B cell (primary cell): ENCODE results near the gene NINJ2. TPM values are rescaled to one million over a fixed set of nuclear protein-coding genes. Genes with fewer than 3 reads are reported as not detected.

Source experiments
- ATAC-seq: fragments of 200-7000 bp; cut with Tn5 transposase; one replicate; pipeline ENCODE4 v1.10.0; 2021; ENCODE audit warnings: low read depth, mild to moderate bottlenecking, moderate number of reproducible peaks, moderate library complexity
- CTCF ChIA-PET: fragments of 350-600 bp; sonication (Branson Sonifier 250); formaldehyde crosslinking; loops from one replicate; lab custom pipeline; 2021; ENCODE audit warnings: antibody characterized with exemption, inconsistent platforms; lab: Charles Lee
- POLR2A ChIA-PET: fragments of 350-600 bp; sonication (Branson Sonifier 250); formaldehyde crosslinking; loops from one replicate; lab custom pipeline; 2021; ENCODE audit warnings: antibody characterized with exemption; lab: Charles Lee
- DNase-seq: peaks from one replicate; pipeline ENCODE4 v3.0.0; 2013
- H2AFZ ChIP-seq: 2 replicates; pipeline ENCODE4 v1.6.1; 2012; ENCODE audit warnings: mild to moderate bottlenecking, low read depth, low read length; ENCODE audit not compliant: insufficient read depth, poor library complexity, severe bottlenecking
- H3K27ac ChIP-seq, 2 donors: 1 replicate in 1 of 2; 2 replicates in 1 of 2; pipeline ENCODE4 v1.5.1; 2012 to 2013; ENCODE audit warnings: low read length in 2 of 2, mild to moderate bottlenecking in 2 of 2, moderate library complexity in 1 of 2
- H3K27me3 ChIP-seq, 4 experiments: fragments of 200-600 bp in 1 of 4; sonication (generic) in 1 of 4; replicated peaks in 1 of 4; 1 replicate in 2 of 4; 2 replicates in 2 of 4; pipeline versions ENCODE4 v1.6.1 to v1.7.0; 2013 to 2016; ENCODE audit warnings: low read length in 3 of 4, mild to moderate bottlenecking in 2 of 4, mixed read lengths in 1 of 4, moderate library complexity in 1 of 4; ENCODE audit not compliant: insufficient read depth in 4 of 4, control insufficient read depth in 3 of 4; ENCODE audit errors: control extremely low read depth in 1 of 4
- H3K36me3 ChIP-seq, 2 experiments: replicated peaks in 1 of 2; 1 replicate in 1 of 2; 2 replicates in 1 of 2; pipeline versions ENCODE4 v1.6.1 to v1.7.1; 2013; ENCODE audit warnings: low read length in 1 of 2; ENCODE audit not compliant: insufficient read depth in 2 of 2, control insufficient read depth in 1 of 2; ENCODE audit errors: control extremely low read depth in 1 of 2, extremely low read depth in 1 of 2
- H3K4me1 ChIP-seq, 2 donors: fragments of 200-600 bp in 1 of 2; sonication (generic) in 1 of 2; 1 replicate in 1 of 2; 2 replicates in 1 of 2; pipeline versions ENCODE4 v1.5.1 to v1.6.1; 2013 to 2017; ENCODE audit warnings: low read length in 2 of 2; ENCODE audit not compliant: control insufficient read depth in 2 of 2, insufficient read depth in 2 of 2
- H3K4me2 ChIP-seq: replicated peaks from 2 replicates; pipeline ENCODE3; 2012; ENCODE audit warnings: mild to moderate bottlenecking, low read depth, low read length; ENCODE audit not compliant: poor library complexity, severe bottlenecking
- H3K4me3 ChIP-seq, 5 experiments: fragments of 200-600 bp in 1 of 5; sonication (generic) in 1 of 5; 1 replicate in 3 of 5; 2 replicates in 2 of 5; pipeline versions ENCODE4 v1.5.1 to v1.7.0; 2011 to 2016; ENCODE audit warnings: low read length in 4 of 5, mild to moderate bottlenecking in 4 of 5, low read depth in 2 of 5, control low read depth in 1 of 5, moderate library complexity in 1 of 5; ENCODE audit not compliant: insufficient read depth in 1 of 5; ENCODE audit errors: control extremely low read depth in 1 of 5, extremely low read depth in 1 of 5
- H3K79me2 ChIP-seq: fragments of 200-600 bp; sonication (generic); one replicate; pipeline ENCODE4 v1.6.0; 2016; ENCODE audit warnings: low read length; ENCODE audit not compliant: control insufficient read depth, insufficient read depth
- H3K9ac ChIP-seq: fragments of 200-600 bp; sonication (generic); 2 replicates; pipeline ENCODE4 v1.6.1; 2017; ENCODE audit warnings: mild to moderate bottlenecking, low read length, moderate library complexity
- H3K9me3 ChIP-seq, 3 donors: one replicate each; pipeline versions ENCODE4 v1.6.1 to v1.7.1; 2013; ENCODE audit warnings: low read length in 2 of 3; ENCODE audit not compliant: control insufficient read depth in 2 of 3, insufficient read depth in 1 of 3; ENCODE audit errors: control extremely low read depth in 1 of 3
- H4K20me1 ChIP-seq: 2 replicates; pipeline ENCODE4 v1.6.0; 2012; ENCODE audit warnings: mild to moderate bottlenecking, low read length; ENCODE audit not compliant: insufficient read depth, control insufficient read depth, poor library complexity, severe bottlenecking
- H3K27ac Mint-ChIP-seq: one replicate; pipeline ENCODE4 v1.8.0; 2021; ENCODE audit warnings: mixed read lengths
- H3K27me3 Mint-ChIP-seq: one replicate; pipeline ENCODE4 v1.8.0; 2021; ENCODE audit warnings: mixed read lengths
- H3K4me1 Mint-ChIP-seq: one replicate; pipeline ENCODE4 v1.8.0; 2021; ENCODE audit warnings: mixed read lengths
- H3K4me3 Mint-ChIP-seq: one replicate; pipeline ENCODE4 v1.8.0; 2021; ENCODE audit warnings: mixed read lengths
- H3K9me3 Mint-ChIP-seq: one replicate; pipeline ENCODE4 v1.8.0; 2022; ENCODE audit warnings: mixed read lengths; ENCODE audit not compliant: insufficient read depth
- CTCF ChIP-seq: fragments of 200-600 bp; IDR thresholded peaks from one replicate; pipeline ENCODE4 v1.8.0; 2022; ENCODE audit warnings: antibody characterized with exemption, mild to moderate bottlenecking
- EZH2 ChIP-seq: IDR thresholded peaks from 2 replicates; pipeline ENCODE4 v1.6.1; 2012; ENCODE audit warnings: borderline replicate concordance, low read depth, mild to moderate bottlenecking, moderate library complexity, low read length; ENCODE audit not compliant: insufficient read depth, poor library complexity, severe bottlenecking
- WGBS: methylation state at CpG from one replicate; pipeline ENCODE4 v1.1.5; 2013; ENCODE audit warnings: missing lambda C conversion rate; ENCODE audit not compliant: insufficient coverage; 5-methylcytosine and 5-hydroxymethylcytosine counted together
- intact Hi-C: fragments of 100-400 bp; cut with micrococcal nuclease; formaldehyde crosslinking; loops from one replicate; pipeline ENCODE4 v1.10.0; 2022
- polyA plus RNA-seq: library from polyadenylated mRNA; depleted of rRNA; stranded (reverse); fragments of >200 nt; gene quantifications from 2 replicates; pipeline ENCODE4 v1.2.3, GENCODE V29; 2012
- total RNA-seq, 2 donors: library from RNA; stranded (reverse); fragments of 120-200 nt in 1 of 2; gene quantifications; 1 replicate in 1 of 2; 2 replicates in 1 of 2; pipeline versions ENCODE4 v1.2.3 to v1.2.4, GENCODE V29; 2013 to 2022

Gene NINJ2
- total and polyA plus RNA-seq, 2 donors (not counting 1 experiment from before 2014, with no cell fraction given) = 2.9 to 10.2 TPM

GRCh38 chr12:662566-663292 is 516 bp downstream of the NINJ2 start:
- H3K4me3 Mint-ChIP-seq = no peak overlapping the region
- Histone ChIP-seq H3K9ac (no peak overlapping the region), H3K4me2 (peak overlapping the region; percentile 25), H4K20me1 (no peaks in the 10 kb centered on the region), H3K4me3 (no peak overlapping the region), H3K27ac (no peak overlapping the region), H3K4me1 (peaks cover 33 to 37% of the 10 kb centered on the region in 2 donors), H3K27me3 (no peaks in the 10 kb centered on the region), H3K79me2 (peaks cover 3% of the 10 kb centered on the region), H3K9me3 (peaks cover 0 to 7% (median 0%) of the 10 kb centered on the region in 3 donors), H2AFZ (peak overlapping the region; percentile 60), H3K36me3 (no peaks in the 10 kb centered on the region)
- peak overlapping the region; percentile 22 for H3K27ac Mint-ChIP-seq
- CTCF ChIA-PET = interaction anchor here (1.0 to 1.6 kb wide), 3 partner anchors 11 to 48 kb away, joined by 3 to 4 read pairs (median 3); no protein-coding TSS in a partner anchor
- 48% methylated on average over 6 of the region's 8 CpGs for WGBS
- no peaks in the 10 kb centered on the region for H3K9me3 Mint-ChIP-seq
- peaks cover 41% of the 10 kb centered on the region for H3K4me1 Mint-ChIP-seq
- ATAC-seq (no peak), DNase-seq (no peak)
- H3K27me3 Mint-ChIP-seq = no peaks in the 10 kb centered on the region
- intact Hi-C loops = no loop called here
- TF ChIP-seq CTCF (no peak), EZH2 (no peak)
- POLR2A ChIA-PET = interaction anchor here (0.6 kb wide), 1 partner anchor 90 kb away, joined by 3 read pairs; the partner anchor contains the start of gene WNK1
